Large intestine (tissue), 3 donors: ENCODE results near the gene DNAAF5. TPM values are rescaled to one million over a fixed set of nuclear protein-coding genes. Genes with fewer than 3 reads are reported as not detected.

Experiments
- DNase-seq, 2 donors: peaks; one replicate each; pipeline versions ENCODE4 v3.0.0 to v3.0.0-alpha.2; 2013
- H3K27ac ChIP-seq: one replicate; pipeline ENCODE4 v1.5.1; 2013; ENCODE audit warnings: low read length
- H3K27me3 ChIP-seq: 2 replicates; pipeline ENCODE4 v1.6.1; 2013; ENCODE audit warnings: low read length; ENCODE audit not compliant: control insufficient read depth, insufficient read depth
- H3K36me3 ChIP-seq: 2 replicates; pipeline ENCODE4 v1.6.1; 2013; ENCODE audit warnings: low read length; ENCODE audit not compliant: control insufficient read depth, insufficient read depth
- H3K4me1 ChIP-seq: one replicate; pipeline ENCODE4 v1.6.1; 2013; ENCODE audit warnings: low read length; ENCODE audit not compliant: control insufficient read depth, insufficient read depth
- H3K4me3 ChIP-seq: one replicate; pipeline ENCODE4 v1.5.1; 2013; ENCODE audit warnings: low read length
- H3K9me3 ChIP-seq: one replicate; pipeline ENCODE4 v1.6.1; 2013; ENCODE audit warnings: mild to moderate bottlenecking, low read depth, low read length, moderate library complexity; ENCODE audit not compliant: control insufficient read depth
- WGBS: methylation state at CpG from one replicate; pipeline ENCODE4 v1.1.5; 2013; ENCODE audit warnings: low lambda C conversion rate; ENCODE audit not compliant: insufficient coverage; 5-methylcytosine and 5-hydroxymethylcytosine counted together
- polyA plus RNA-seq: library from polyadenylated mRNA; unstranded; fragments of 120-200 nt; gene quantifications from one replicate; pipeline ENCODE4 v1.2.1, GENCODE V29; 2013

DNAAF5 gene
- polyA plus RNA-seq, 1 donor: 26.8 TPM

DNA sequence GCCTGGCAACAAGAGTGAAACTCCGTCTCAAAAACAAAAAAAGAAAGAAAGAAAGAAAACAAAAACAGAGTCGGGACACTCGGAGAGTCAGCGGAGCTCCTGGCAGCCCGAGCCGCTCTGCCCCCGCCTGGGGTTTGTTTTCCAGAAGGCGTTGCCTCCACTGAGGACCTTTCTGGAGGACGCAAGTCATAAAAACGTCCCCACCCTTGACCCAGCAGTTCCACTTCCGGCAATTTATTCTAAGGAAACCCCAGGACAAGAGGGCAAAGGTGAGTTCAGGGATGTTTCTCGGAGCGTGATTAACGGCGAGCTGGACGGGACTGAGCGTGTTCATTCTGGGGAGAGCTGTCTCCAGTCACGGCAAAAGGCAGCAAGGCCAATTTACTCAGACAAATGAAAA, 78.8 kb downstream of the DNAAF5 start:
- H3K9me3 ChIP-seq: peaks cover 4% of the 10 kb centered on the region
- WGBS: no CpG with 5 or more reads among the region's 18 CpGs
- H3K27ac ChIP-seq: peak overlapping the region; percentile 45

DNA sequence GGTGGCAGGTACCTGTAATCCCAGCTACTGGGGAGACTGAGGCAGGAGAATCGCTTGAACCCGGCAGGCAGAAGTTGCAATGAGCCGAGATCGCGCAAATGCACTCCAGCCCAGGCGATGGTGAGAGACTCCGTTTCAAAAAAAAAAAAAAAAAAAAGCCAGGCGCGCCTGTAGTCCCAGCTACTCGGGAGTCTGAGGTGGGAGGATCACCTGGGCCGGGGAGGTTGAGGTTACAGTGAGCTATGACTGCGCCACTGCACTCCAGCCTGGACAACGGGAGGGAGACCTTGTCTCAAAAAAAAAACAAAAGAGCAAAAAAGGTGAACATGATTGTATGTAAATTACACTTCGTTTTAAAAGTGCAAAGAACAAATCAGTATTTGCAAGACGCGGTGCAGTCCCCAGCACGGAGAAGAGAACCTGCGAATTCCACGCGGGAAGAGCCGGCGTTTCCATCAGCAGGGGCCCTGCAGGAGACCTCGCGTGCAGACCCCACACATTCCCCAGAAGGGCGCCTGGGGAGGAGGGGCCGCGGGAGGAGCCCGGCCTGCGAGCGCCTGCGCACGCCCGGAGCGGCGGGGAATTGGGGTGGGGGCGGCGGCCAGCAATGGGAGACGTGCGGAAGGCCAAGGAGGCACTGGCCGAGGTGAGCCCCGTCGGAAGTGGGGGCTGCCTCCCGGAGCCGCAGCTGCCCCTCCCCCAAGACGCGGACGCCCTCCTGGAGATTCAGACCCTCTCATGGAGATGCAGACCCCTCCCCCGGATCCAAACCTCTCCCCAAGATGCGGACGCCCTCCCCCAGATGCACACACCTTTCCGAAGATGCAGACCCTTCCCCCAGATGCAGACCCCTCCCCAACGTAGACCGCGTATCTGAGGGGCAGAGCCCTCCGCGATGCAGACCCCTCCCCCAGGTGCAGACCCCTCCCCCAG, 89.1 kb downstream of the DNAAF5 start:
- DNase-seq: peak in 1 of 2 donors; percentile 48
- Histone ChIP-seq H3K36me3 (no peaks in the 10 kb centered on the region), H3K27me3 (peaks cover 3% of the 10 kb centered on the region), H3K4me3 (peak overlapping the region; percentile 63), H3K4me1 (peaks cover 9% of the 10 kb centered on the region), H3K9me3 (no peaks in the 10 kb centered on the region), H3K27ac (peak overlapping the region; percentile 39)
- WGBS: 0% methylated on average over 2 of the region's 56 CpGs

More for the DNA sequence above, 78.8 kb downstream of the DNAAF5 start:
- Histone ChIP-seq H3K4me3 (peak overlapping the region; percentile 27), H3K4me1 (no peaks in the 10 kb centered on the region), H3K27me3 (no peaks in the 10 kb centered on the region), H3K36me3 (no peaks in the 10 kb centered on the region)
- peak; percentile 55 to 86 for DNase-seq

DNA sequence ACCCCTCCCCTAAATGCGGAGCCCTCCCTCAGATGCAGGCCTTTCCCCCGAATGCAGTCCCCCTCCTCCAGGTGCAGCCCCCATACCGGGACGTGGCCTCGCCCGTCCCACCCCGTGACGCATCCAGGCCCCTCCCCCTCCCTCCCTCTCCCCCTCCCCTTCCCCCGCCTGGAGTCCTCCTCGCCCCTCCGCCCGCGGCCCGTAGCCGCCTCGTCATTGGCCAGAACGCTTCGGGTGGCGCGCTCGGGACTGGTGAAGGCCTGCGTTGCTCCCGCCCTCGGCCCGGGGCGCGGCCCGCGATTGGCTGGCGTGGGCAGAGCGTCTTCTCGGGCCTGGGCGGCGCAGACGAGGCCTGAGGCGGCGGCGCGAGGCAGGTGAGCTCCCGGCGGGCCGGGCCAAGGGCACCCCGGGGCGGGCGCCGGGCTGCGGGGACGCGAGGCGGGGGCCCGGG, 89.8 kb downstream of the DNAAF5 start:
- H3K27ac ChIP-seq: no peak overlapping the region
- no CpG with 5 or more reads among the region's 51 CpGs for WGBS
- peak; percentile 98 for DNase-seq
- no peaks in the 10 kb centered on the region for H3K36me3 ChIP-seq
- peaks cover 9% of the 10 kb centered on the region for H3K4me1 ChIP-seq
- H3K9me3 ChIP-seq: no peaks in the 10 kb centered on the region
- peaks cover 3% of the 10 kb centered on the region for H3K27me3 ChIP-seq
- peak overlapping the region; percentile 63 for H3K4me3 ChIP-seq

DNA sequence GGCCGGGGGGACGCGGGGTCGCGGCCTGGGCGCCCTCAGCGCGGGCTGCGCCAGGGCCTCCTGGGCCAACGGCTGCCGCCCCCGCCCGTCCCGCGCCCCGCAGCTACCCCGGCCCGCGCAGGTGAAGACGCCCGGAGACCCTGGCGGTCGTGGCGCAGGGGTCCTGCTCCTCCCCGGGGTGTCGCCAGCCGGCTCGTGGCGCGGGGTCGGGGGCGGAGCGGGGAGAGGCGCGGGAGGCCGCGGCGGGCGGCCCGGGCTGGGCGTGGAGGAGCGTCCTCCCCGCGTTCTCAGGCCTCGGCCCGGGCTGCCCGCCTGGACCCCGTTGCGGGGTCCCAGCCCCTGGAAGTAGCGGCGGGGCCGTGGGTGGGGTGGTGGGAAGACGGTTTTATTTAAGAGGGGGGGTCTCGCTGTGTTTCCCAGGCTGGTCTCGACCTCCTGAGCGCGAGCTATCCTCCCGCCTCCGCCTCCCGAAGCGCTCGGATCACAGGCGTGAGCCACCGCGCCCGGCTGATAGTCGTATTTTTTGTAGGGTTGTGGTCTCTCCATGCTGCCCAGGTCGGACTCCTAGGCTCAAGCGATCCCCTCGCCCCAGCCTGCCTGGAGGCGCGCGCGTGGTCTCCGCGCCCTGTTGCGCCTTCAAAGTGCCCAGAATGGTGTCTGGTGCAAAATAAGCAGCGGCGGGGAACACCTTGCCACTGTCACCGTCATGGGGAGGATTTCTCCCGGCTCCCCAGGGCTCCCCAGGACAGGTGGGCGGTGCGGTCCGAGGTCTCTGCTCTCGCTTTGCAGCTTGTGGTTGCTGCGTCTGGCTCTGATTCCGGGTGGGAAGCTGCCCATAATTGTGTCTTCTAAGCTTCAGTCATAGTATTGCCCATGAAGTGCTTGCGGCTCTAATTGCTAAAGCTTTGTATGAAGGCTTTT, 90.5 kb downstream of the DNAAF5 start:
- H3K9me3 ChIP-seq: no peaks in the 10 kb centered on the region
- no peaks in the 10 kb centered on the region for H3K36me3 ChIP-seq
- H3K4me1 ChIP-seq: peaks cover 9% of the 10 kb centered on the region
- H3K27ac ChIP-seq: peak overlapping the region; percentile 17
- peak in 1 of 2 donors; percentile 58 for DNase-seq
- peaks cover 3% of the 10 kb centered on the region for H3K27me3 ChIP-seq
- no CpG with 5 or more reads among the region's 88 CpGs for WGBS
- peak overlapping the region; percentile 71 for H3K4me3 ChIP-seq

DNA sequence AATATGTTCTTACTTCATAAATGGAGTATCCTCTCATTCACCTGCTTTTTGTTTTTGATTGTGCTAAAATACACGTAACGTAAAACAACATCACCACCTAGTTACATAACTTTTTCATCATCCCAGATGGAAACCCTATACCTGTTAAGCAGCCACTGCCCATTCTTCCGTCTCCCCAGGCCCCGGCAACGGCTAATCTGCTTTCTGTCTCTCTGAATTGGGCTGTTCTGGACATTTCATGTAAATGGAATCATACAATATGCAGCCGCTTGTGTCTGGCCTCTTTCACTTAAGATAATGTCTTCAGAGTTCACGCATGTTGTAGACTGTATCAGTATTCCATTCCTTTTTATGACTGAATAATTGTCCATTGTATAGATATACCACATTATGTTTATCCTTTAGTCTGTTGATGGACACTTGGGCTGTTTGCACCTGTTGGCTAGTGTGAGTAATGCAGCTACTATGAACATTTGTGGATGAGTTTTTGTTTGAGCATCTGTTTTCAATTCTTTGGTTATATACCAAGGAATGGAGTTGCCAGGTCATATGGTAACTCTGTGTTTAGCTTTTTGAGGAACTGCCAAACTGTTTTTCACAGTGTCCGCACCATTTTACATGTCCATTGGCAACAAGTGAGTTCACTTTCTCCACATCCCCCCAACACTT, 91.7 kb downstream of the DNAAF5 start:
- Histone ChIP-seq H3K4me3 (no peak overlapping the region), H3K27ac (no peak overlapping the region), H3K9me3 (no peaks in the 10 kb centered on the region), H3K27me3 (peaks cover 3% of the 10 kb centered on the region), H3K36me3 (peaks cover 5% of the 10 kb centered on the region), H3K4me1 (peaks cover 10% of the 10 kb centered on the region)
- no peak for DNase-seq
- 92% methylated on average over 2 of the region's 8 CpGs for WGBS

DNA sequence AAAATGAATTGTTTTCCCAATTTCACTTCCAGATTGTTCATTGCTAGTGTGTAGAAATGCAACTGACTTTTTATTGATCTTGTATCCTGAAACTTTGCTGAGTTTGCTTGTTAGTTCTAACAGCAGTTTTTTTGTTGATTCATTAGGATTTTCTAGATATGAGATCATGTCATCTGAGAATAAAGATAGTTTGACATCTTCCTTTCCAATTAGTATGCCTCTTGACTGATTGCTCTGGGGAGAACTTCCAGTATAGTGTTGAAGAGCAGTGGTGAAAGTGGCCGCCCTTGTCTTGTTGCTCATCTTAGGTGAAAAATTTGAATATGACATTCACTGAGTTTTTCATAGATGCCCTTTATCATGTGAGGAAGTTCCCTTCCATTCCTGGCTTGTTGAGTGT, 93.8 kb downstream of the DNAAF5 start:
- Histone ChIP-seq H3K36me3 (peaks cover 10% of the 10 kb centered on the region), H3K4me3 (no peak overlapping the region), H3K27ac (no peak overlapping the region), H3K9me3 (no peaks in the 10 kb centered on the region), H3K27me3 (no peaks in the 10 kb centered on the region), H3K4me1 (peaks cover 8% of the 10 kb centered on the region)
- no peak for DNase-seq
- WGBS: no CpG with 5 or more reads among the region's 1 CpG

DNA sequence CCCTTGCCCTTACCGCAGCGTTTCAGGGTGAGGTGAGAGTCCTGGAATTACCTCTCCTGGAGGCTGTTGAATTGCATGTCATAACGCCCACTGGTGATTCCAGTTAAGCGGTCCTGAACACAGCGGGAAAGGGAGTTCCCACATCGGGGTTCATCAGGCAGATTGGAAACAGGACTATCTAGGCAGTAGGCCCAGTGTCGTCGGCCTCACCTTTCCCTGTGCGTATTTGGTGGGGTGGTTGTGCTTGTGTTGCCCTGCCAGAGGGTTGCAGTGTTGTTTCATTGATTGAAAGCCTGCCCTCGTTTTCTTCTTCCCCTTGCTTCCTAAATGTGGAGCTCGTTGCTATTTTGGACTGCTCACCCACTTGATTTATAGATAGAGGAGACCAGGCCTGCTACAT, 95.2 kb downstream of the DNAAF5 start:
- no CpG with 5 or more reads among the region's 11 CpGs for WGBS
- Histone ChIP-seq H3K4me3 (no peak overlapping the region), H3K9me3 (no peaks in the 10 kb centered on the region), H3K36me3 (peaks cover 18% of the 10 kb centered on the region), H3K4me1 (peaks cover 6% of the 10 kb centered on the region), H3K27ac (no peak overlapping the region), H3K27me3 (no peaks in the 10 kb centered on the region)
- no peak for DNase-seq

DNA sequence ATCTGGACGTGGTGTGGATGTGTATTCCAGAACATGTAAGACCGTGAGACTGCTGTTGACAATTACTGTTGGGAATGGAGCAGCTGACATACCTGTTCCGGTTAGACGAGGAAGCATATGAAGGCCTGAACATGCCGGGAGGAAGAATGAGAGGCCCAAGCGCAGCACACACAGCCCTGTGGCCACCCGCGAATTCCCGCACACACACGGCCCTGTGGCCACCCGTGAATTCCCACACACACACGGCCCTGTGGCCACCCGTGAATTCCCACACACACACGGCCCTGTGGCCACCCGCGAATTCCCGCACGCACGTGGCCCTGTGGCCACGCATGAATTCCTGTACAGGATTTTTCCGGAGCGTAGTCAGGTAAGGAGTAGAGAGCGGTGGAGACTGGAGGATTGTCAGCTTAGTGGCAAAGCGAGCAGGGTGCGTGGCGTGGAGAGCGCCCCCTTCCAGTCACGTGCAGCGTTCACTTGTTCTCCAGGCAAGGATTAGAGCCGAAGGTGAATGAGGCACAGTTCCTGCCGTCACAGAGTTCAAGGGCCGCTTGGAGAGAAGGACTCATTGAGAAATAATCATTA, 96.3 kb downstream of the DNAAF5 start:
- H3K4me3 ChIP-seq: no peak overlapping the region
- DNase-seq: no peak
- no CpG with 5 or more reads among the region's 32 CpGs for WGBS
- no peaks in the 10 kb centered on the region for H3K27me3 ChIP-seq
- H3K9me3 ChIP-seq: no peaks in the 10 kb centered on the region
- no peak overlapping the region for H3K27ac ChIP-seq
- peaks cover 18% of the 10 kb centered on the region for H3K36me3 ChIP-seq
- peaks cover 6% of the 10 kb centered on the region for H3K4me1 ChIP-seq

DNA sequence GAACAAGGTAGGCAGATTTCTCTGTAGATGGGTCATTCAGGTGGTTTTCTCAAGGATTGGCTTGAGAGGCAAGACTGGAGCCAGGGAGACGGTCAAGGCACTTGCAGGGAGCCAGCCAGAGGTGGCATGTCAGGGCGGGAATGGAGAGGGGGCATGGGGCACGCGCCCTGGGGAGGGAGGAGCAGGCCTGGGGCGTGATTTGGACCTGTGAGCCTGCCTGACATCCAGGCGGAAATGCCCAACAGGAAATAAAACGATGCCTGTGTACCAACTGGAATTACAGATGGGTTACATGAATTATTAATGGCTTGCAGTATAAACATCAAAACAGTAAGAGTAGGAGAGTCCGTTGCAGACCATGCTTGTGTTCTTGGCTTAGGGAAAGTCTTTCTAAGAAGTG, 97.2 kb downstream of the DNAAF5 start:
- no peak for DNase-seq
- Histone ChIP-seq H3K36me3 (peaks cover 19% of the 10 kb centered on the region), H3K4me3 (no peak overlapping the region), H3K9me3 (no peaks in the 10 kb centered on the region), H3K27ac (no peak overlapping the region), H3K4me1 (peaks cover 6% of the 10 kb centered on the region), H3K27me3 (no peaks in the 10 kb centered on the region)
- 80% methylated on average over 1 of the region's 8 CpGs for WGBS
